Vagina (tissue), 2 donors: ENCODE measurements around the gene PDZD7.

Source experiments
- POLR2A ChIP-seq, 2 donors: fragments of 450-650 bp; IDR thresholded peaks; one replicate each; pipeline ENCODE4 v1.6.1; 2017; ENCODE audit warnings: antibody characterized with exemption in 2 of 2, mild to moderate bottlenecking in 2 of 2, moderate library complexity in 2 of 2
- TF ChIP-seq, protein P1 (sequence below), 3 experiments: fragments of 450-650 bp in 2 of 3; fragments of 200-600 bp in 1 of 3; sonication (generic) in 1 of 3; IDR thresholded peaks; one replicate each; pipeline ENCODE4 v1.5.1; 2017 to 2019; ENCODE audit warnings: antibody characterized with exemption in 3 of 3, mild to moderate bottlenecking in 2 of 3, moderate library complexity in 2 of 3

DNA sequence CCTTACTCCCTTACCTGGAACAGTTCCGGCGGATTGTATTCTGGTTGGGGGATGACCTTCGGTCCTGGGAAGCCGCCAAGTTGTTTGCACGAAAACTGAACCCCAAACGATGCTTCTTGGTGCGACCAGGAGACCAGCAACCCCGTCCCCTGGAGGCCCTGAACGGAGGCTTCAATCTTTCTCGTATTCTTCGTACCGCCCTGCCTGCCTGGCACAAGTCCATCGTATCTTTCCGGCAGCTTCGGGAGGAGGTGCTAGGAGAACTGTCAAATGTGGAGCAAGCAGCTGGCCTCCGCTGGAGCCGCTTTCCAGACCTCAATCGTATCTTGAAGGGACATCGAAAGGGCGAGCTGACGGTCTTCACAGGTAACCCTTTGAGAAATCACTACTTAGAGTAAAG lies 41.8 kb downstream of the PDZD7 start:
- TF ChIP-seq, protein P1, sequence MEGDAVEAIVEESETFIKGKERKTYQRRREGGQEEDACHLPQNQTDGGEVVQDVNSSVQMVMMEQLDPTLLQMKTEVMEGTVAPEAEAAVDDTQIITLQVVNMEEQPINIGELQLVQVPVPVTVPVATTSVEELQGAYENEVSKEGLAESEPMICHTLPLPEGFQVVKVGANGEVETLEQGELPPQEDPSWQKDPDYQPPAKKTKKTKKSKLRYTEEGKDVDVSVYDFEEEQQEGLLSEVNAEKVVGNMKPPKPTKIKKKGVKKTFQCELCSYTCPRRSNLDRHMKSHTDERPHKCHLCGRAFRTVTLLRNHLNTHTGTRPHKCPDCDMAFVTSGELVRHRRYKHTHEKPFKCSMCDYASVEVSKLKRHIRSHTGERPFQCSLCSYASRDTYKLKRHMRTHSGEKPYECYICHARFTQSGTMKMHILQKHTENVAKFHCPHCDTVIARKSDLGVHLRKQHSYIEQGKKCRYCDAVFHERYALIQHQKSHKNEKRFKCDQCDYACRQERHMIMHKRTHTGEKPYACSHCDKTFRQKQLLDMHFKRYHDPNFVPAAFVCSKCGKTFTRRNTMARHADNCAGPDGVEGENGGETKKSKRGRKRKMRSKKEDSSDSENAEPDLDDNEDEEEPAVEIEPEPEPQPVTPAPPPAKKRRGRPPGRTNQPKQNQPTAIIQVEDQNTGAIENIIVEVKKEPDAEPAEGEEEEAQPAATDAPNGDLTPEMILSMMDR (IDR thresholded peaks at IDR 0.05), result no peak
- no peak for TF ChIP-seq POLR2A (IDR thresholded peaks at IDR 0.05)
